Fibroblast of skin of right biceps (primary cell): ENCODE data around the gene SNX14.
"Not testable (repeated sequence)": the region's sequence is repeated elsewhere in the genome, so short reads cannot be mapped to it uniquely, and the experiment has no call there.

Source experiments
- DNase-seq: peaks from one replicate; pipeline ENCODE4 v3.0.0-alpha.2; 2013

SNX14 gene

GRCh38 chr6:85593438-85594196 is at the start of gene SNX14:
SNX14 (minus strand) TSS chr6:85593858; CDS start chr6:85593718, 140 bp downstream.
- DNase-seq: peak; percentile 94

GRCh38 chr6:85642774-85643536 is 49.3 kb upstream of the SNX14 start, which contains the start of gene SYNCRIP:
SYNCRIP (minus strand) TSS chr6:85642886; CDS start chr6:85641439, 1,447 bp downstream.
- peak; percentile 99 for DNase-seq

GRCh38 chr6:85641897-85642773 is 48.5 kb upstream of the SNX14 start:
- peak; percentile 47 for DNase-seq

- DNase-seq: peak; percentile 10
Measured at GRCh38 chr6:85641522-85641896, 47.9 kb upstream of the SNX14 start.

GRCh38 chr6:85640821-85641220 is 47.2 kb upstream of the SNX14 start:
- no peak for DNase-seq

- no peak for DNase-seq
Measured at GRCh38 chr6:85637579-85637978, 43.9 kb upstream of the SNX14 start.

GRCh38 chr6:85632164-85632942 is 38.7 kb upstream of the SNX14 start:
- DNase-seq: no peak

- not testable (repeated sequence) for DNase-seq
Measured at GRCh38 chr6:85631117-85631516, 37.5 kb upstream of the SNX14 start.

GRCh38 chr6:85628353-85628752 is 34.7 kb upstream of the SNX14 start:
- no peak for DNase-seq

- peak; percentile 66 for DNase-seq
Measured at GRCh38 chr6:85620308-85620707, 26.6 kb upstream of the SNX14 start.

- DNase-seq: no peak
Measured at GRCh38 chr6:85614780-85615179, 21.1 kb upstream of the SNX14 start.

- no peak for DNase-seq
Measured at GRCh38 chr6:85612690-85613474, 19.2 kb upstream of the SNX14 start.

GRCh38 chr6:85610182-85610895 is 16.7 kb upstream of the SNX14 start:
- DNase-seq: no peak

- no peak for DNase-seq
Measured at GRCh38 chr6:85602100-85602499, 8.4 kb upstream of the SNX14 start.

- DNase-seq: no peak
Measured at GRCh38 chr6:85600713-85601313, 7.2 kb upstream of the SNX14 start.

- DNase-seq: peak; percentile 4
Measured at GRCh38 chr6:85594197-85594930, 706 bp upstream of the SNX14 start.

GRCh38 chr6:85592033-85592432 is 1.6 kb downstream of the SNX14 start:
- DNase-seq: no peak

- DNase-seq: no peak
Measured at GRCh38 chr6:85591207-85591606, 2.5 kb downstream of the SNX14 start.

- DNase-seq: no peak
Measured at GRCh38 chr6:85585741-85586140, 7.9 kb downstream of the SNX14 start.

- not testable (repeated sequence) for DNase-seq
Measured at GRCh38 chr6:85582832-85583231, 10.8 kb downstream of the SNX14 start.
